Activated CD4-positive, alpha-beta T cell treated with anti-CD3 and anti-CD28 coated beads, Interleukin-2, amount 50 U/mL, for 4 hours (primary cell): Measurements from ENCODE around the gene B3GAT3.
"Not testable (repeated sequence)": the region's sequence is repeated elsewhere in the genome, so short reads cannot be mapped to it uniquely, and the experiment has no call there.

Experiments
- DNase-seq, 2 experiments: peaks; one replicate each; pipeline ENCODE4 v3.0.0-alpha.2; 2020

The B3GAT3 gene

DNA sequence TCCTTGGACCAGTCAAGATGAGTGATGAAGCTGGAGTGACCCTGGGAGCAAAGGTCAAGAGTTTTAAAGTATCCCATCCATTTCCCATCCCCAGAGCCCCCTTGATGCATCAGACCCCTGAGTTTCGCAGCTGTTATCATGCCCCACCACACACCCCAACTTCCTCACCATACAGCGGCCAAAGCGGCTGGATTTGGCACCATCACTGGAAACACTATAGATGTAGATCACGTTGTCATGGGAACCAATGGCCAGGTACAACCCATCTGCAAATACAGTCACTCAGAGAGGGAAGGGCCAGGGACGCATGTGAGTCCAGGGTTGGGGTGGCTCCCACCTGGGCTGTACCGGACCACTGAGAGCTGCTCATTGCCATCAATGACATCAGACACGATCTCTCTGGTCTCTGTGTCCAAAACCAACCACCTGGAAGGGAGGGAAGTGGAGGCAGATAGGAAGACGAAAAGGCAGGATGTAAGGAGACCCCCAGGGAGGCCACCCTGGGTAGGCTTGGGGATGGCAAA lies 17.9 kb downstream of the B3GAT3 start:
- DNase-seq, result no peak

DNA sequence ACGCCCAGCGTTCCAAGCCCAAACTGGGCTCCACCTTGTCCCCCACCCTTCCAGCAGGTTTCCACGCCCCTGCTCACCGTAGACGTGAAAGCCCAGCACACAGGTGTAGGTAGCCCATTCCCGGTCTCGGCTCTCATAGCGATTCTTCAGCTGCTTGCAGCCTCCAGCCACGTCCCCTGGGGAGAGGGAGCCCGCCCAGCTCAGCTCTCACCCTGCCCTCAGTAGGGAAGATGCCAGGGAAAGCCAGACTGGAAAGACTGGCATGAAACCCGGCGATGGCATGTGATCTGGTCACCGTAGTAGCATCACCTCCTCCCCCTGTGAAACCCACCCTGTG lies 18.7 kb downstream of the B3GAT3 start:
- DNase-seq, result no peak

DNA sequence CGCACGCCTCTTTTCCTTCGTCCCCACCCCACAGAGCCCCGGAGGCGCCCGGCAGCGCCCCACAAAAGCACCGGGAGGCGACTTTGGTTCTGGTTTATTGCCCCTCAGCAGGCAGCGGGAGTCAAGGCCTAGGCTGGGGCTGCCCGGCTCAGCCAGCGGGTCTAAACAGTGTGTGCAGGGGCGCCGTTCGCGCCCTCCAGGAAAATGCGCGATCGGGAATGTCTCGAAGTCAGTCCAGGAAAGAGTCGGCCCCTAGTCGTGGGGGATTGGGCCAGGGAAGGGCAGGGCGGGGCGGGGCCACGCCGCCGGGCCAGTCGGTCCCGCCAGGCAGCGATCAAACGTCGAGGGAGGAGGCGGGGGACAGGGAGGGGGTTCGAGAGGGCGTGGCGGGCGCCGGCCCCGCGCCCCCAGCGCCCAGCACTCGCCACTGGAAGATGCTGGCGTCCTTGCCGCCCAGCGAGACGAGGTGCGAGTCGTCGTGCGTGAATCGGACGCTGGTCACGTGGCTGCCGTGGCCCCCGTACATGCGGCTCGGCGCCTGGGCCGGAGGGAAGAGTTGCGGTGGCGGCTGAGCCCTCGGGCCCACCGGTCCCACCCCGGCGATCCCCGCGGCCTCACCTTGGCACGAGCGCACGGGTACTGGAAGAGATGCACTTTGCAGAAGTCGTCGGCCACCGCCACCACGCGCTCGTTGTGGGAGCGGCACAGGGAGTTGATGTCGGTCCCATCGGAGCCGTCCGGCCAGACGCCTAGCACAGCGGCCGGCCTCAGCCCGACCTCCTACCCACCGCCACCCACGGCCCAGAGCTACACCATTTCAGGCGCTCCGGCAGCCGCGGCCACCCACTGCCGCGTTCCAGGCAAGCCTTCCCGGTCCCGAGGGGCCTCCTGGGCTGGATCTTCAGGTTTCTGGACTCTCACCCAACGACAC lies 19.4 kb downstream of the B3GAT3 start:
- DNase-seq, result no peak

DNA sequence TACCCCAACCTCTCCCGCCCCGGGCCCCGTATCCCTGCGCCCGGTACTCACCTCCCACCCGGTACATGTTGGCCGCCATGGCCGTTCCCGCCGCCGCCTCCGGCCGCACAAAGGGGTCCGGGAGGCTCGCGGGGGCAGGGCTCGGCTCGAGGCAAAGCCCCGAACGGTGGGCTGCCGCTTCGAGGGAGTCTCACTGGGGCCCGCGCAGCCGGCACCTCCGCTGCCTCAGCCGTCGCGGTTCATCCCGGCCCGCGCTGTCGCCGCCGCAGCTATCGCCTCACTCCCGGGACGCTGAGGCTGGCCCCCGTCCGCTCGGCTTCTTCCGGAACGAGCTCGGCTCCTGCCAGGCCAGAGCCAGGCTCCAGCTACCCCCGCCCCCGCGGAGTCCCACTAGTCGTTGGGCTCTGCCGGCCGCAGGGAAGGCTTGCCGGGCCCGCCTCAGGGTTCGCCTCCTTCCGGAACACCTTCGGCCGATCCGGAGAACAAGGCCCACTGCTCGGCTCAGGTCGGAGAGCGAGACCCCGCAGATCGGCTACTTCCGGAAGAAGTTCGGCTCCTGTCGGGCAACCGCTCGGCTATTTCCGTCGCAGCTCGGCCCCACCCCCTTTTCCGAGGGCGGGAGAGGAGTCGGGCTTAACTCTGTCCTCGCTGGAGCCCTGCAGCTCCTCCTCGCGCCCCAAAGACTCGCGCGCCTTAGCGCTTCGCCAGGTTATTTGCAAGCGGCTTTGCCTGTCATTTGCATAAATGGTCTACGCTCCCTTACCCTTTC lies 20.2 kb downstream of the B3GAT3 start, which contains the start of gene MTA2:
Gene MTA2 (minus strand): TSS at position 494 of the 769 bp plus-strand sequence. CDS start 415 bp downstream, at position 79.
- DNase-seq, result peak; percentile 99

DNA sequence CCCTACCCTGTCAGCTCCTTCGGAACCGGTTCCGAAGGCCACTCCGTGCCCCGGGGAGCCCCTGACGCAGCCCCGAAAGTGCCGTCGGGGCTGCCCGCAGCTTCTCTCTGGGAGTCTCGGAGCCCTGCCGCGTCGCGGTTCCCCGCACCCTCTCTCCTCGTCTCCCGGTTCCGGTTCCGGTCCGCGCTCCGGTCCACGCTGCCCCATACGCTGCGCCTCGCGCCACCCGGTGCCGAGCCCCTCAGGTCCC lies 20.7 kb downstream of the B3GAT3 start:
- peak; percentile 21 to 28 for DNase-seq

DNA sequence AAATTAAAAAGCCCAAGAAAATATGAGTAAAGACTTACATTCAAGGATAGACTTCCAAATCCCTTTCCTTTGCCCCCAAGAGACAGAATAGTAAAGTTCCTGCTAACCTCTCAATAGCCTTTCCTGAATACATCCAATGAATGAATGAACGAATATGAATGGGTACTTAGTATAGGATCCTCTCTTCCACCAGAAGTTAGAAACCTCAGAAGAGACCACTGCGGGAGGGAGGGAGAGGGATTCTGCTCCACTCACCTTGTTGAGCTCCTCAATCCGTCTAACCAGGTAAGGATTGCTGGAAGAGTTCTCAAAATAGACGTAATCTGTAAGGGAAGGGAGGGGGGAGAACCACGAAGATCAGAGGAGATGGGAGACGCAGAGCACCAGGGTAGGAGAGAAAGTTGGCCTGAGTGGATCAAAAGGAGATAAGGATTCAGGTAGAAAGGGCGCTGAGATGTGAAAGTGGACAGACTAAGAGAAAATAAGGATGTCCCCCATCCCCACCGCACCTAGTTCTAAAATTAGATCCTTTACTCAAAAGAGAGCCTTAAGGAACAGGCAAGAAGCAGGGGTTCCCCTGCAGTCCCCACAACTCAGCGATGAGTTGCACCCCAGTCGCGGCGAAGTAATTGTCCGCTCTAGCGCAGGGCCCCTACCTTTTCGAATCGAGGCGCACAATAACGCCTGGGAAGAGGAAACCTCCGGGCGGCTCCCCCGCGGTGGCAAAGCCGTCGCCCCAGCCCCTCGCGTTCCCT lies 21.2 kb downstream of the B3GAT3 start:
- no peak for DNase-seq

DNA sequence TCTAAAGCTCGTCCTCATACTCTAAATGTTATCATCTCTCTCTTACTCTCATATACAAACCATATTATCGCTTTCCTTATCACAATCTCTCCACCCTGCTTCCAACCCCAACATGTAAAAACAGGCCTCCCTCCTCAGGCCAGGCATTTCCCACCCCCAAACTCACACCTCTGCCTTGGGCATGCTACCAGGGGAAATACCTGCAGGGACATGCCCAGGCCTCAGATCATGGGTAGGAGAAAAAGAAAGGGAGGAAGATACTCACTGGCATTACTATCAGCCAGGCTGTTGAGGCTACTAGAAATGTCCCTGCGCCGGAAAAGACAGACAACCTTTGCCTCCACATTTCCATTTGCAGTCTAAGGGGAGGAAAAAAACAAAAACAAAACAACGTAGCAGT lies 21.9 kb downstream of the B3GAT3 start:
- DNase-seq, result no peak

DNA sequence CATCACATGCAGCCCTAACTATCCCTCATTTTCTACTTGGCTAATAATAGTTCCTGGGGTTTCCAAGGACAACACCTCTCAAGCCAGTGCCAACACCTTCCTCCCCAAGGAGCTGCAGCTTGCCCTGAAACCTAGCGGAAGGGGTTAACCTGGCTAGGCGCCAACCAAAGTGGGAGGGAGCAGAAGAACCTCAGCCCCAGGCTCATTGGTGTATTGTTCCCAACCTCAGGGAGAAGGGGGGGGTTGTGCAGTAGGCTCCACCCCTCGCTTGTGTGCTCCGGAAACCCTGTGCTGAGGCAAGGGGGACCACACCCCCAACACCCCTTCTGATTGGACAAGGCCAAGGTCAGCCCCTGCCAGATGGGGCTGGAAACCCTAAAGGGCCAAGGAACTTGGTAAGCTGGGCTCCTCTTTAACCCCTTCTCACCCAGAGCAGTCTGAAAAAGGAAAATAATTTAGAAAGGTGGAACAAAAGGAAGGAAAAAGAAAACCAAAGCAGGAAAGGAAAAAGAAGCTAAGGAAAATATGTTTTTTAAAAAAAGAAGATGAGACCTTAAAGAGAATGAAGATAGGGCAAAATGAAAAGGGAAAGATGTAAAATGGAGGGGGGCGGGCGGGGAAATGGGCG lies 22.6 kb downstream of the B3GAT3 start:
- DNase-seq, result peak; percentile 95

DNA sequence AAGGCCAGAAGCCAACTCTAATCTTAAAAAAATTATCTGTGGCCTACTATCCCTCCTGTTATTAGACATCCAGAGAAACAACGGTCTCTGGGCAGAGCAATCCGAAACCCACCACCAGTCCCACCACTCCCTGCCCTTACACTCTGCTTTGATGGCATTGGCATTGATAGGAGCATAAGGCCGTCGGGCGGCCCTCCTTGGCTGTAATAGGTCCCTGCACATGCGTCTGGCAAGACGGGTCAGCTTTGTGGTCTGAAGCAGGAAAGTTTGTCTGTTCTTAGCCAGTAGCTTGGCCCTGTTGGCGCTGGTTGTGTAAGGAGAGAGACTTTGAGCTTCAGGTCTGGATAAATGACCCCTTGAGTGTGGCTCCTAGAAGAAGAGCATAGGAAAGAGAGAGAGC lies 26.7 kb downstream of the B3GAT3 start:
- no peak for DNase-seq

DNA sequence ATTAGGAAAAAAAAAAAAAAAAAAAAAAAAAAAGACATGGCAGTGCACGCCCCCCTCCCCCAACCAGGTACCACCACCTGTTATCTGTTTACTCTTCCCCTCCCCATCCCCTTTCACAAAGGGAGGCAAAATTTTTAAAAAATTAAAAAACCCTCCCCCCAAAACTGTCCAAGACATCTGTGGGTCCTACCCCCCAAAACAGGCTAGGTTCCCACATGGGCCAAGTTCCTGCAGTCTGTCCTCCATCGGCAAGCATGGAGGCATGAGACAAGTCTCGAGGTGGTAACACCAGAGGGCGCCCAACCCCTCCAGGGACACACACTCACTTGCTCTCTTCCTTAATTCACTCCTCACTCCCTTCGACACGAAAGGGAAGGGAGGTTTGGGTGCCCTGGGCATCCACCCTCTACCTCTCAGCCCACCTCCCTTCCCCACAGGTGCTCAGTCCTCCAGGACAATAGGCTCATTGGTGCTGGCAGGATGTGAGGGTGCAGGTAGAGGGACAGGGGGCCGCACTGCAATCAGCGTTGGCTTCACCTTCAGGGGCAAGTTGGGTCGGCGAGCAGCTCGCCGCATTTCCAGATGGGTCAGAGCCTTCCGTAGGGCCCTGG lies 28.2 kb downstream of the B3GAT3 start:
- DNase-seq, result peak; percentile 74 to 77

DNA sequence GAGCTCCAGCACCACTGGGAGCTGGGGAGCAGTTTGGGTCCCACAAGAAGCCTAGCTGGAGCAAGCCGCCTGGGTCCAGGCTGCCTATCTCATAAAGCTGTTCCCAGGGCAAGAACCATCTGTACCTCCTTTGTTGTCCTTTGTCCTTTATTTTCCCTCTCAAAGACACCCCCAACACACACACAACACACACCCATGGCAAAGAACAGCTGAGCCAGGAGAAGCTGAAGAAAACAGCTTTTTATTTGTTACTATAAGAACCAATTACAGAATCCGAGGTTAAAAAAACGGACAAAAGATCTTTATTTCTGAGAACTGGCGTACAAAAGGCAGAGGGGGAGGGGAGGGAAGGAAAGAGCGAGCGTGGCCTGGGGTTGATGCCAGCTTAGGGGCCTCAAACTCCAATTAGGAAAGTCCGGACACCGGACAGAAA lies 28.8 kb downstream of the B3GAT3 start:
- DNase-seq, result no peak

DNA sequence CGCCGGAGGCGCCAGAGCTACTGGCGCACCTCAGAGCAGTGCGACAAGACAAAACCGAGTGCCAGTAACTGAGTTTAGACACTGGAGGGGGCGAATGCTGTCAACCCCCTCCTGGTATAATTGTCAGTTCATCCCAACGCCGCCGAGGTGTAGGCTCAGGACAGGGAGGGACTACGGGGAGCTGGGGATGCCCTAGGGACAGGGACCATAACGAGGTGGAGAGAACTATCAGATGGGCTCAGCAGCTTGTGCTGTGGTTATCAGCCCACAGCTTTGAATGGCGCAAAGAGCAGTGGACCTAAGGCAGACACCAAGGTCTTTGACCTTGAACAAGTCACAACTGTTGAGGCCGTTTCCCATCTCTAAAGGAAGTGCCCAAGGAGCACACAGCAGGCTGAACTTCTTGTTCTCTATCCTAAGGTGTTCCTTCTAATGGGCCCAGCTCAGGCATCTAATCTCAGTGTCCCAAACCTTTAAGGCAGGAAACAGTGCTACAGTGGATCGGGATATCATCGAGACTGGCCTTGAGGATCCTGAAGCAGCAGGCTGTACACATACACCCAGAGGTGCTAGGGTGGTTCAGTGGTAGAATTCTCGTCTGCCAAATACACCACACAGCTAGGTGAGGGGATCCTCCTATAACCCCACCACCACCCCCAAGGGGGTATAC lies 29.5 kb downstream of the B3GAT3 start:
- DNase-seq, result no peak

DNA sequence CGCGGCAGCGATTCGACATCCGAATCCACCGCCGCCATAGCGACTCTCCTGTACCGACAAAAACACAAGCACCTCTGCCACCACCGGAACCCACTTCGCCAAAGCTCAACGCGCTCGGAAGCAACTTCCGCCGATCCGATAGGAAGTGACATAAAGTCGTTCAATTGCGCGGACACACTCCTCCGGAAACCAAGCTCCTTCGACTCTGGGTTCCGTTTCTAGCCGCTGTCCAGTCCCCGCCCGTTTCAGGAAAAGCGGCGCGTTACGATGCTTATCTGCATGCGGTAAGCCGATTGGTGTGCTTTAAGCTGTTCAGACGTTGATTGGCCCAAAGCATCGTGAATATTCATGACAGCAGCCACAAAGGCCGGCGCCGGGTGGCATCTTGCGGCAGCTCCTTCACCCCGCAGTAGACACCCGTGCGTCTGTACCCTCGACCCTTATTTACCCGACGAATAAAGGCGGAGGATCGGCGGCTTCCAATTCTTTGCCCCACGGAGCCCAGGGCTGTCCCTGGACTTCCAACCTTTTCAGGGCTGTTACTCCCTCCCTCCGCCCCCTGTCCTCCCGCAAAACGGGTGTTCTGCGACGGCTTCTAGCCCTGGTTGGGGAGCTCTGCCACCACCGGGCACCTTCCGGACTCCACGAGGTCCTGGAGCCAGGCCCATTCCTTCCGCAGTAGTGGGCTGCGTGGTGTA lies 30.2 kb downstream of the B3GAT3 start, which contains the start of gene TUT1:
Gene TUT1 (minus strand): TSS at position 76 of the 698 bp plus-strand sequence. CDS start 38 bp downstream, at position 38.
- DNase-seq, result peak; percentile 93 to 94

DNA sequence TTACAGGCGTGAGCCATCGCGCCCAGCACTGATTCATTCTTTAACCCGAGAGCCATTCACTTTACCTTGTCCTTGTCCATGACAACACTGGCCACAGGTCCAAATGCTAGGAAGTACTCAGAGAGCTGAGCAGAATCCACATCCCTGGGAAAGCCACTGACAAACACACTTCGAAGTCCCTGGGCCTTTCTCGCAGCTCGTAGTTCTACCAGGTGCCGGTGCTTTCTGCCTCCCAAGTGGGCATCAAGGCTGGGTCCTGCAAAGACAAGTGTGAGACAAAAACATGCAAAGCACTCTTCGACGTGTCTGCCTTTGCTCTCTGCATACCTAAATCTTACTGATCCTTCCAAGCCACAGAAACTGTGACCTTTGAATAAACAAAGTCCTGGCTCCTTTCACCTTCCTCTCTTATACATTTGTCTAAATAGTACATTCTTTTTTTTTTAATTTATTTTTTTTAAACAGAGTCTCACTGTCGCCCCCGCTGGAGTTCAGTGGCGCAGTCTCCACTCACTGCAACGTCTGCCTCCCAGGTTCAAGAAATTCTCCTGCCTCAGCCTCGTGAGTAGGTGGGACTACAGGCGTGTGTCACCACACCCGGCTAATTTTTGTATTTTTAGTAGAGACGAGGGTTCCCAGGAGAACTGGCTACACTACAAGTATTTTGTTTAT lies 32.7 kb downstream of the B3GAT3 start:
- peak; percentile 26 for DNase-seq

DNA sequence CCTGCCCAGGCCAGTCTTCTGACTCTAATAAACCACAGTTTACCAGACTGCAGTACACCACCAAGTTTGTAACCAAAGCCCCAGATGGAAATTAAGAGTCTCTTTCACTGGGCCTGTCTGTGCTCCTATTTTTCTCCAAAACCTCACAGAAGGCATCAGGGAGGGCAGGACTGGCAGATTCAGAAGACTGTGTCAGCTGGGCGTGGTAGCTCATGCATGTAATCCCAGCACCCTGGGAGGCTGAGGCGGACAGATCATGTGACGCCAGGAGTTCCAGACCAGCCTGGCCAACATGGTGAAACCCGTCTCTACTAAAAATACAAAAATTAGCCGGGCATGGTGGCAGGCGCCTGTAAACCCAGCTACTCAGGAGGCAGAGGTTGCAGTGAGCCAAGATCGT lies 36.4 kb downstream of the B3GAT3 start:
- DNase-seq, result not testable (repeated sequence)

DNA sequence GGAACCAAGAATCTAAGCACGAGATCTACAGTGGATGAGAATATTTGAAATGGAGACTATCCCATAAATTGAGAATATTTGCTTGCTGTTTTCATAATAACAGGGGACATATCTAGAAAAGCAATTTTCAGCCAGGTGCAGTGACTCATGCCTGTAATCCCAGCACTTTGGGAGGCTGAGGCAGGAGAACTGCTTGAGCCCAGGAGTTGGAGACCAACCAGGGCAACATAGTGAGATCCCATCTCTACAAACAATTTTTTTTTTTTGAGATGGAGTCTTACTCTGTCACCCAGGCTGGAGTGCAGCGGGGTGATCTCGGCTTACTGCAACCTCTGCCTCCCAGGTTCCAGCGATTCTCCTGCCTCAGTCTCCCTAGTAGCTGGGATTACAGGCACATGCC lies 40.1 kb downstream of the B3GAT3 start:
- DNase-seq, result not testable (repeated sequence)

DNA sequence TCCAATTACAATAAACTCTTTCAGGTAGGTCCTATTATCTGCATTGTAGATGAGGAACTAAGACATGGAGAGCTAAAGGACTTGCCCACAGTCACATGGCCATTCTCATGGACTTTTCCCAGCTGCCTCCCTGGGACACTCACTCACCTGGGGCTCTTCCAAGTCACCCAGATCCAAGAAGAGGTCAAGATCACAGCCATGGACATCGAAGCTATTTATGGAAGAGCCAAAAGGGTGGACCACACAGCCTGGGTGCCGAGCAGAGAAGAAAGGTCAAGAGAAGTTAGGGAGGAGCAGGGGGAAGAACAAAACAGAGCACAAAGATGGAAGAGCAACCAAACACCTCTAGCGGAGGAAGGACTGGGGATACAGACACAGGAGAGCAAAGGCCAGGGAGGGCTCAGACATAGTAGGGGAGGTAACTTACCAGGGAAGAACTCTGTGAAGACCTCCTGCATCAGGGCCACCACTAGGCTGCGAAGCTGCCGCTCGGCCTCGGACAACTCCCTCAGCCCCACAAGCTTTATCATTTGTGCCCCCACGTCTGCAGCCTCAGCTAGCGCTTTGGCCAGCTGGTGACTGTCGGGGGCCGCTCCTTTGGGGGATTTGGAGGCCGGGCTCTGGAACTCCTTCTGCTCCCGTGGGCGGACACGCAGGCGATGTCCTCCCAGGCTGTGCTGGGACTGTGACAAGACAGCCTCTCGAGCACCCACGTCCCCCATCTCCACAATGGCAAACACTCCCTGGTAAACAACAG lies 40.6 kb downstream of the B3GAT3 start:
- DNase-seq, result no peak

DNA sequence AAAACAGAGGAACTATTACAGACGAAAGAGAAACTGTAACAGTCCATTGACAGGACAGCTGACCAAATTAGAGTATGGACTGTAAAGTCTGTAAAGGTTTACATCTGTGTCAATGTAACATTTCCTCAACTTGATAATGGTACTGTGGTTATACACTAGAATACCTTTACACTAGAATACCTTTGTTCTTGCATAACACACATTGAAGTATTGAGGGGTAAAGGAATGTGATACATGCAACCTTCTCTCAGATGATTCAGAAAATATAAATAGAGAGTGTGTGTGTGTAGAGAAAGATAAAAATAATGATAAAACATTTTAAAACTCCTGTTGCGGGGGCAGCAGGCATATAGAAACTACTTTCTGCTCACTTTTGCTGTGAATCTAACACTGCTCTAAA lies 42.5 kb downstream of the B3GAT3 start:
- DNase-seq, result no peak

DNA sequence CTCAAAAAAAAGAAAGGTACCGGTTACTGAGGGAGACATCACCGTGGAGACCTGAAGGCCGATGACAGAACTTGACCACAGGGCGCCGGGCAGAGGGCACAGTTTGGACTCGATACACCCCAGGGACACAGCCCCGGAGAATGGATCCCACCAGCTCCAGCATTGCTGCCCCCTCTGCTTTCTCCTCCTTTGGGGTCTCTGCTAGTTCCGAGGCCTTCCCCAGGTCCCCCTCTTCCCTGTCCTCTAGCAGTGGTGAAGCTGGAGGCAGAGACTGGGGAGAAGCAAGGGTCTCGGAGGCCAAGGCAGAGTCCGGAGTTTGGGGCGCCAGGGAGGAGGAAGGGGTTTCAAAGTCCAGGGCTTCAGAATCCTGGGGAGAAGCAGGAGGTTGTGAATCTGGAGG lies 43.2 kb downstream of the B3GAT3 start:
- DNase-seq, result no peak
